K562 (cell line): ENCODE results near the gene AP1B1. TPM values are rescaled to one million over a fixed set of nuclear protein-coding genes. Genes with fewer than 3 reads are reported as not detected.
A peak's percentile ranks its signal among the peaks of the same experiment; 100 is the strongest.
"Not testable (repeated sequence)": the region's sequence is repeated elsewhere in the genome, so short reads cannot be mapped to it uniquely, and the experiment has no call there.

Source experiments
- ATAC-seq: fragments of 200-7000 bp; cut with Tn5 transposase; 3 replicates; pipeline ENCODE4 v1.9.1; 2020; ENCODE audit warnings: moderate library complexity
- BruUV-seq: library from RNA; stranded (reverse); fragments of 400-500 nt; replicated peaks from 2 replicates; lab custom pipeline; 2021; lab: Mats Ljungman, UMichigan
- CTCF ChIA-PET: fragments of 300-600 bp; formaldehyde crosslinking; extraction: SDS; loops from one replicate; lab custom pipeline; 2021; ENCODE audit warnings: low intra/inter-chr PET ratio; lab: Yijun Ruan, JAX
- POLR2A ChIA-PET: fragments of 300-600, 350-650 bp; sonication (Branson Sonifier 250); formaldehyde crosslinking; extraction: SDS; loops from one replicate; lab custom pipeline; 2021; ENCODE audit warnings: antibody characterized with exemption, inconsistent platforms; lab: Yijun Ruan, JAX
- DNase-seq, 4 experiments: peaks; one replicate each; pipeline versions ENCODE4 v3.0.0 to v3.0.0-alpha.2; 2011 to 2018; ENCODE audit warnings: low spot score in 3 of 4, mixed read lengths in 3 of 4; ENCODE audit errors: extremely low read depth in 1 of 4
- FAIRE-seq: peaks from 2 replicates; lab custom pipeline; 2011; peaks lifted over from hg19 to GRCh38; lab: Jason Lieb, UNC
- H2AFZ ChIP-seq: 2 replicates; pipeline ENCODE4 v1.6.0; 2011; ENCODE audit warnings: low read depth, low read length, control low read depth, inconsistent platforms
- H3K27ac ChIP-seq: fragments of 200-600 bp; 3 replicates; pipeline ENCODE4 v1.8.0; 2011; ENCODE audit warnings: low read depth, mild to moderate bottlenecking, control low read depth, inconsistent platforms, low read length, moderate library complexity, mixed read lengths; ENCODE audit errors: extremely low read depth
- H3K27me3 ChIP-seq, 2 experiments: fragments of 300-600 bp in 1 of 2; 2 replicates in 1 of 2; 3 replicates in 1 of 2; pipeline versions ENCODE4 v1.6.0 to v1.8.0; 2011; ENCODE audit warnings: inconsistent platforms in 2 of 2, low read length in 2 of 2, mild to moderate bottlenecking in 1 of 2, mixed read lengths in 1 of 2, moderate library complexity in 1 of 2; ENCODE audit not compliant: control insufficient read depth in 2 of 2, insufficient read depth in 2 of 2
- H3K36me3 ChIP-seq: fragments of 300-600 bp; 3 replicates; pipeline ENCODE4 v1.8.0; 2011; ENCODE audit warnings: mild to moderate bottlenecking, low read length, inconsistent platforms; ENCODE audit not compliant: control insufficient read depth, insufficient read depth
- H3K4me1 ChIP-seq, 2 experiments: fragments of 200-600 bp in 1 of 2; replicated peaks in 1 of 2; 2 replicates in 1 of 2; 3 replicates in 1 of 2; pipeline versions ENCODE4 v1.5.1 to v1.8.0; 2011; ENCODE audit warnings: inconsistent platforms in 2 of 2, low read length in 2 of 2, mild to moderate bottlenecking in 1 of 2, mixed read lengths in 1 of 2, moderate library complexity in 1 of 2; ENCODE audit not compliant: control insufficient read depth in 2 of 2, insufficient read depth in 2 of 2
- H3K4me2 ChIP-seq: 2 replicates; pipeline ENCODE4 v1.6.1; 2011; ENCODE audit warnings: low read length, control low read depth, inconsistent platforms, mixed read lengths; ENCODE audit not compliant: insufficient read depth
- H3K4me3 ChIP-seq: fragments of 200-600 bp; sonication (generic), shearing (Covaris generic); 2 replicates; pipeline ENCODE4 v1.5.1; 2016; ENCODE audit warnings: control low read depth, inconsistent platforms
- H3K79me2 ChIP-seq: fragments of 200-600 bp; 3 replicates; pipeline ENCODE4 v1.8.0; 2011; ENCODE audit warnings: low read length, inconsistent platforms; ENCODE audit not compliant: control insufficient read depth, insufficient read depth
- H3K9ac ChIP-seq, 2 experiments: 2 replicates each; pipeline versions ENCODE4 v1.6.0 to v1.6.1; 2011; ENCODE audit warnings: low read depth in 2 of 2, low read length in 2 of 2, control low read depth in 1 of 2, inconsistent platforms in 1 of 2, mild to moderate bottlenecking in 1 of 2, mixed read lengths in 1 of 2; ENCODE audit not compliant: insufficient read depth in 1 of 2
- H3K9me1 ChIP-seq: one replicate; pipeline ENCODE4 v1.6.0; 2011; ENCODE audit warnings: inconsistent platforms, mild to moderate bottlenecking, low read length, moderate library complexity; ENCODE audit not compliant: control insufficient read depth, insufficient read depth
- H3K9me3 ChIP-seq: replicated peaks from 2 replicates; pipeline ENCODE4 v1.5.1; 2011; ENCODE audit warnings: low read depth, low read length, inconsistent platforms; ENCODE audit not compliant: control insufficient read depth, insufficient read depth
- H4K20me1 ChIP-seq: replicated peaks from 2 replicates; pipeline ENCODE4 v1.6.1; 2011; ENCODE audit warnings: low read length, inconsistent platforms, mixed read lengths; ENCODE audit not compliant: control insufficient read depth, insufficient read depth
- WGBS: fragments of 100-300 bp; shearing (Covaris generic); methylation state at CpG from one replicate; pipeline ENCODE4 v1.1.6; 2016; ENCODE audit warnings: low coverage, mixed read lengths; ENCODE audit not compliant: insufficient coverage; ENCODE audit errors: missing lambda C conversion rate; 5-methylcytosine and 5-hydroxymethylcytosine counted together
- in situ Hi-C: fragments of 300-500 bp; cut with MboI; formaldehyde crosslinking; loops from 4 replicates; pipeline ENCODE4 v1.15.0; 2018; ENCODE audit warnings: inconsistent platforms, mixed read lengths
- intact Hi-C: fragments of 100-400 bp; cut with micrococcal nuclease; formaldehyde crosslinking; loops from 2 replicates; pipeline ENCODE4 v1.14.2; 2022
- polyA plus RNA-seq, 8 experiments: library from polyadenylated mRNA; depleted of rRNA in 4 of 8; stranded (reverse) in 5 of 8; unstranded in 3 of 8; fragments of >200 nt; fragmentation: Nextera tagmentation in 2 of 8; fragmentation: Illumina TruSeq in 1 of 8; extraction: Ambion mirVana in 2 of 8; extraction: Trizol in 1 of 8; gene quantifications; 2 replicates each; pipeline versions ENCODE4 v1.2.1 to v1.2.3, GENCODE V29; 2011 to 2014; ENCODE audit warnings: inconsistent platforms in 1 of 8, missing spikeins in 1 of 8
- total RNA-seq, 7 experiments: library from RNA; depleted of rRNA in 6 of 7; stranded (reverse); fragments of >200 nt in 6 of 7; fragmentation: Illumina TruSeq in 2 of 7; extraction: Trizol in 2 of 7; gene quantifications; 2 replicates each; pipeline versions ENCODE4 v1.2.1 to v1.2.3, GENCODE V29; 2011 to 2021; ENCODE audit warnings: low replicate concordance in 1 of 7
- TF ChIP-seq, protein P1 (sequence below), 2 experiments: fragments of 450-650 bp; formaldehyde crosslinking in 1 of 2; IDR thresholded peaks; 2 replicates each; pipeline versions ENCODE4 v1.4.0 to v1.6.1; 2014 to 2020; ENCODE audit warnings: mild to moderate bottlenecking in 2 of 2, borderline replicate concordance in 1 of 2, low read depth in 1 of 2

Gene AP1B1
- total and polyA plus RNA-seq, 9 of the 15 experiments (the other 6 are each of a cell fraction or from before 2014, with no cell fraction given): 1.2 to 60.9 (median 30.1) TPM

DNA sequence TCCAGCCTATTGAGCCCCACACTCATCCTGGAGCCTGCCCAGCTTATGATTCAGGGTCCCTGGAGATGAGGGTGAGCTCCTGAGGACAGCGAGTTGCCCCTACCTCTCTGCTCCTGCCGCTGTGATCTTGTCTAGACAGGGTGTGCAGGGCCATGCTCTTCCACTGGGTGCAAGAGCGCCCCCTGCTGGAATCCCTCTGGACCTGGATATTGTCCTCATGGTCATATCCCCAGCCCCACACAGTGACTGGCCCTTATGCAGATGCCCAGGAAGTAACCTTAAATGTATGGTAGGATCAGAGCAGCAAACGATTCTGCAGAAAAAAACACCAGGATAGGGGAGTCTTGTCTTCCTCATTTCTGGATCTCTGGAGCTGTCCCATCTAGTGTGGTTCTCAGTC is 24.4 kb upstream of the AP1B1 start (continued):
- TF ChIP-seq, protein P1, sequence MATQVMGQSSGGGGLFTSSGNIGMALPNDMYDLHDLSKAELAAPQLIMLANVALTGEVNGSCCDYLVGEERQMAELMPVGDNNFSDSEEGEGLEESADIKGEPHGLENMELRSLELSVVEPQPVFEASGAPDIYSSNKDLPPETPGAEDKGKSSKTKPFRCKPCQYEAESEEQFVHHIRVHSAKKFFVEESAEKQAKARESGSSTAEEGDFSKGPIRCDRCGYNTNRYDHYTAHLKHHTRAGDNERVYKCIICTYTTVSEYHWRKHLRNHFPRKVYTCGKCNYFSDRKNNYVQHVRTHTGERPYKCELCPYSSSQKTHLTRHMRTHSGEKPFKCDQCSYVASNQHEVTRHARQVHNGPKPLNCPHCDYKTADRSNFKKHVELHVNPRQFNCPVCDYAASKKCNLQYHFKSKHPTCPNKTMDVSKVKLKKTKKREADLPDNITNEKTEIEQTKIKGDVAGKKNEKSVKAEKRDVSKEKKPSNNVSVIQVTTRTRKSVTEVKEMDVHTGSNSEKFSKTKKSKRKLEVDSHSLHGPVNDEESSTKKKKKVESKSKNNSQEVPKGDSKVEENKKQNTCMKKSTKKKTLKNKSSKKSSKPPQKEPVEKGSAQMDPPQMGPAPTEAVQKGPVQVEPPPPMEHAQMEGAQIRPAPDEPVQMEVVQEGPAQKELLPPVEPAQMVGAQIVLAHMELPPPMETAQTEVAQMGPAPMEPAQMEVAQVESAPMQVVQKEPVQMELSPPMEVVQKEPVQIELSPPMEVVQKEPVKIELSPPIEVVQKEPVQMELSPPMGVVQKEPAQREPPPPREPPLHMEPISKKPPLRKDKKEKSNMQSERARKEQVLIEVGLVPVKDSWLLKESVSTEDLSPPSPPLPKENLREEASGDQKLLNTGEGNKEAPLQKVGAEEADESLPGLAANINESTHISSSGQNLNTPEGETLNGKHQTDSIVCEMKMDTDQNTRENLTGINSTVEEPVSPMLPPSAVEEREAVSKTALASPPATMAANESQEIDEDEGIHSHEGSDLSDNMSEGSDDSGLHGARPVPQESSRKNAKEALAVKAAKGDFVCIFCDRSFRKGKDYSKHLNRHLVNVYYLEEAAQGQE (IDR thresholded peaks at IDR 0.05; ENCODE audit: borderline replicate concordance): peak; percentile 7; the same call in 1 of the 2 replicates
- TF ChIP-seq, protein P1 (CRISPR knock-in tag; IDR thresholded peaks at IDR 0.05; ENCODE audit: low read depth): not testable (repeated sequence)

DNA sequence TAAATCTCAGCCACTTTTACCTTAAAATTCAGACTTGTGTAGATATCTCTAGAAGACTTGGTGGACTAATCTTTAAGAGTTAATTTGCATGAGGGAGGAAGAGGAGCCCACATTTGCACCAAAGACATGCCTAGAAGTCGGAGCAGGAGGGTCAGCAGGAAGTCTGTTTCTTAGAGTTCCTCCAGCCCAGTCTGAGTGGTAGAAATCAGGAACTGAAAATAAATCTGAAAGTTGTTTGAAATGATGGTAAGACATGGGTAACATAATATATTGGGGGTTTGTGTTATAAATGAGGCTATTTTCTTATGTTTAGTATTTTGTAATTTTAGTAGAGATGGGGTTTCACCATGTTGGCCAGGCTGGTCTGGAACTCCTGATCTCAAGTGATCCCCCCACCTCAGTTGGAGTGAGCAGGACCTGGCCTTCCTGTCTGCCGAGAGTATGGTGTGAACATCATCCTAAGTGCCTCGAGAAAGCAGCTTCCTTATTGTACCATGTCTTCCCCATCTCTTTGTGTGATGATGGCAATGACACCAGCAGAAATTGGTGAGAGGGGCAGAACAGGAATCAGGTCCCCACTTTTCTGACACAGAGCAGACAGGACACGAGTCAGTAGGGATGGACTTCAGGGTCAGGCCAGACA is 23.3 kb upstream of the AP1B1 start:
- H3K9me1 ChIP-seq, H2AFZ ChIP-seq, FAIRE-seq, ATAC-seq, H3K27me3 ChIP-seq, H3K4me2 ChIP-seq, CTCF ChIA-PET, H3K4me3 ChIP-seq, POLR2A ChIA-PET, H3K79me2 ChIP-seq, intact Hi-C loops, H3K27ac ChIP-seq, in situ Hi-C loops, H3K4me1 ChIP-seq, DNase-seq, H3K9me3 ChIP-seq, H3K9ac ChIP-seq, H3K36me3 ChIP-seq, H4K20me1 ChIP-seq, BruUV-seq: not testable (repeated sequence)
- WGBS: 9% methylated on average over 4 of the region's 4 CpGs
